Choroid plexus epithelial cell (primary cell): ENCODE results near the gene EXOC4.
"Not testable (repeated sequence)": the region's sequence is repeated elsewhere in the genome, so short reads cannot be mapped to it uniquely, and the experiment has no call there.

Experiments
- DNase-seq: peaks from one replicate; pipeline ENCODE4 v3.0.0-alpha.2; 2010; ENCODE audit warnings: low read depth
- H3K4me3 ChIP-seq: 2 replicates; pipeline ENCODE4 v1.5.1; 2011; ENCODE audit warnings: low read depth, mild to moderate bottlenecking, control low read depth, low read length, moderate library complexity
- CTCF ChIP-seq: conservative IDR thresholded peaks from 2 replicates; pipeline ENCODE4 v1.5.1; 2011; ENCODE audit warnings: low read depth, mild to moderate bottlenecking, control low read depth, inconsistent platforms, low read length, moderate library complexity

EXOC4 gene

GRCh38 chr7:134067164-134067563 is 814.3 kb downstream of the EXOC4 start:
- no peak for TF ChIP-seq CTCF
- no peak for DNase-seq
- H3K4me3 ChIP-seq = no peak overlapping the region

- no peak for TF ChIP-seq CTCF
- DNase-seq = no peak
- no peak overlapping the region for H3K4me3 ChIP-seq
These were observed 815.8 kb downstream of the EXOC4 start for GRCh38 chr7:134068670-134069069.

GRCh38 chr7:134069187-134069586 is 816.3 kb downstream of the EXOC4 start:
- no peak for DNase-seq
- TF ChIP-seq CTCF = no peak
- no peak overlapping the region for H3K4me3 ChIP-seq

- TF ChIP-seq CTCF = no peak
- no peak for DNase-seq
- H3K4me3 ChIP-seq = no peak overlapping the region
These were observed 817.8 kb downstream of the EXOC4 start for GRCh38 chr7:134070673-134071072.

- no peak overlapping the region for H3K4me3 ChIP-seq
- TF ChIP-seq CTCF = no peak
- DNase-seq = no peak
These were observed 818.8 kb downstream of the EXOC4 start for GRCh38 chr7:134071355-134072331.

GRCh38 chr7:134073276-134073675 is 820.4 kb downstream of the EXOC4 start:
- DNase-seq = no peak
- TF ChIP-seq CTCF = no peak
- no peak overlapping the region for H3K4me3 ChIP-seq

GRCh38 chr7:134075799-134076198 is 822.9 kb downstream of the EXOC4 start:
- no peak for DNase-seq
- no peak for TF ChIP-seq CTCF
- H3K4me3 ChIP-seq = no peak overlapping the region

- DNase-seq = not testable (repeated sequence)
These were observed 824.7 kb downstream of the EXOC4 start for GRCh38 chr7:134077560-134077959.

More at GRCh38 chr7:134077560-134077959, 824.7 kb downstream of the EXOC4 start:
- not testable (repeated sequence) for H3K4me3 ChIP-seq
